ENCODE data around the gene CLSTN2.

CLSTN2 gene

DNA sequence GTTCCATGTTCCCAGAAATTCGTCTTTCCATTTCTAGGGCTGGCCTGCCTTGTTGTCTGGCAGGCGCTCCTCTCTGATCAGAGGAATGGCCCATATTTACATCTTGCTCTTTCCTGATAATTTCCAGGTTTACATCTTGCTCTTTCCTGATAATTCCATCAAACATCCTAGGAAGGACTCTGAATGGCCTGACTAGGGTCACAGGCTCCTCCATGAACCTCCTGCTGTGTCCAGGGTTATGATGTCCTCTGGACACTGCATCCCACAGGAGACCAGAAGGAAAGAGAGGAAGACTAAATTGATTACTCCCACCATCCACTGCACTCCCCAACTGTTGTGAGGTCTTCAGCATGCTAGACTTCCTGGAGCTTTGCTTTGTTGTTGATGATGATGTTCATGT, 75.4 kb downstream of the CLSTN2 start:
- H4K20me1 ChIP-seq = no peaks in the 10 kb centered on the region
- H3K27me3 ChIP-seq = no peaks in the 10 kb centered on the region
- H3K4me3 ChIP-seq = no peak overlapping the region
- H3K9ac ChIP-seq = no peak overlapping the region
- TF ChIP-seq Cebpa-rat (IDR thresholded peaks at IDR 0.05) = no peak
- no peaks in the 10 kb centered on the region for H3K4me1 ChIP-seq
- H3K36me3 ChIP-seq = no peaks in the 10 kb centered on the region
- no peak overlapping the region for H3K27ac ChIP-seq
- no peak overlapping the region for H3K4me2 ChIP-seq
- H3K9me3 ChIP-seq (replicated peaks in 1 of 11) = no peaks in the 10 kb centered on the region

GRCh38 chr3:140011086-140011485, 76.1 kb downstream of the CLSTN2 start:
- Histone ChIP-seq H3K9me3 (replicated peaks in 1 of 11) (no peaks in the 10 kb centered on the region), H3K27me3 (no peaks in the 10 kb centered on the region), H3K36me3 (no peaks in the 10 kb centered on the region), H3K4me3 (no peak overlapping the region), H3K4me2 (no peak overlapping the region), H3K27ac (no peak overlapping the region), H4K20me1 (no peaks in the 10 kb centered on the region), H3K4me1 (no peaks in the 10 kb centered on the region), H3K9ac (no peak overlapping the region)
- no peak for TF ChIP-seq Cebpa-rat (IDR thresholded peaks at IDR 0.05)

DNA sequence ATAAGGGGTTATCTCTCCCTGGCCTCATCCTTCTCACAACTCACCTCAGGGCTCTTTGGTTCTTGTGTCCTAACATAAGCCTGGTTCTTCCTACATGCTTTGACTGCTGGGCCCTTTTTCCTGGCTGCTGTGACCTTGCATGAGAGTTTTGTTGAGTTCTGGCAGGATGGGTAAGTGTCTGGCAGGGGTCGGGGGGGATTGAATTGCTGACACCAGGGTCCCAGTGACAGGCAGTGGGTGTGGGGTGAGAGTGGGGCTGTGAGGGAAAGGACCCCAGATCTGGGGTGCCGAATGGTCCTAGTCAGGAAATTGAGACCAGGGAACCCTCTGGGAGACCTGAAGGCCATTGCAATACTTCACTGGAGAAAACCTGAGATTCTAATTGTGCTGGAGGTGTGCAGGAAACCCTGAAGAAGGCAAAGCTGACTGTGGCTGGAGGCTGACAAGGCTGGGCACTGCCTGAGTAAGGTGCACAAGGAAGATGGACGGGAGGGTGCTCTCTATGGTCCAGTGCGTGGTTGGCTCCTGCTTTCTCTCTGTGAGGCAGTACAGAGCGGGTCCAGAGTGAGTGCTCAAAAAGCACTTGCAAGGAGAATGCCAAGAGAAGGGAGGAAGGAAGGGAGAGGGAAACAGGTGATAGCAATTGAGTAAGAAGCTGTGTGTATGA, 76.8 kb downstream of the CLSTN2 start:
- Histone ChIP-seq H3K4me1 (no peaks in the 10 kb centered on the region), H3K27me3 (no peaks in the 10 kb centered on the region), H3K4me3 (no peak overlapping the region), H3K27ac (no peak overlapping the region), H4K20me1 (no peaks in the 10 kb centered on the region), H3K9ac (no peak overlapping the region), H3K4me2 (no peak overlapping the region), H3K36me3 (no peaks in the 10 kb centered on the region), H3K9me3 (replicated peaks in 1 of 11) (no peaks in the 10 kb centered on the region)
- TF ChIP-seq Cebpa-rat (IDR thresholded peaks at IDR 0.05) = no peak

DNA sequence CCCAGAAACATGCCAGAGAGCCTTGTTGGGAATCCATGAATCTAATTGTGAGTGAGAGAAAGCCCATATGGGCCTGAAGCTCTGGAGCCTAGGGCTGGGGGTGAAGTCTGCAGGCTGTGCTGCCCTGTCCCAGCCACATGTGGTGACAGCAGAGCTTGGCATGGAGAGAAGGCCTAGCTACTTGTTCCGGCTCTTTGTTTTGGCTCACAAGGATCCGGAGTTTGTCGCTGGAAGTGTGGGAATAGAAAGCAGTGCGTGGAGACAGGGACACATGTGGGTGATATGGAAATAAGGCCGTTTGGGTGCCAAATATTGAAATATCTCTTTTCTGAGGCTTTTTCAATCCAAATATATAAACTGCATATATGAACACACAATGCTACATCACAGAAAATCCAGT, 78.2 kb downstream of the CLSTN2 start:
- H3K9me3 ChIP-seq (replicated peaks in 1 of 11) = no peaks in the 10 kb centered on the region
- H3K4me2 ChIP-seq = no peak overlapping the region
- H3K27ac ChIP-seq = no peak overlapping the region
- no peaks in the 10 kb centered on the region for H4K20me1 ChIP-seq
- H3K4me3 ChIP-seq = no peak overlapping the region
- H3K27me3 ChIP-seq = no peaks in the 10 kb centered on the region
- H3K9ac ChIP-seq = no peak overlapping the region
- TF ChIP-seq Cebpa-rat (IDR thresholded peaks at IDR 0.05) = no peak
- H3K4me1 ChIP-seq = peaks cover 0 to 6% (median 0%) of the 10 kb centered on the region in 10 experiments; a peak in 2 of 20 replicates
- H3K36me3 ChIP-seq = no peaks in the 10 kb centered on the region

- no peak overlapping the region for H3K27ac ChIP-seq
- no peak for TF ChIP-seq Cebpa-rat (IDR thresholded peaks at IDR 0.05)
- H3K27me3 ChIP-seq = no peaks in the 10 kb centered on the region
- no peaks in the 10 kb centered on the region for H3K9me3 ChIP-seq (replicated peaks in 1 of 11)
- H3K9ac ChIP-seq = no peak overlapping the region
- no peaks in the 10 kb centered on the region for H3K36me3 ChIP-seq
- H3K4me1 ChIP-seq = peaks cover 0 to 8% (median 0%) of the 10 kb centered on the region in 10 experiments; a peak in 2 of 20 replicates
- H4K20me1 ChIP-seq = no peaks in the 10 kb centered on the region
- H3K4me2 ChIP-seq = no peak overlapping the region
- H3K4me3 ChIP-seq = no peak overlapping the region
Observed at GRCh38 chr3:140014831-140015495, 80.0 kb downstream of the CLSTN2 start.

- Histone ChIP-seq H3K36me3 (no peaks in the 10 kb centered on the region), H3K9me3 (replicated peaks in 1 of 11) (no peaks in the 10 kb centered on the region), H3K27me3 (no peaks in the 10 kb centered on the region), H3K4me2 (no peak overlapping the region), H3K4me3 (no peak overlapping the region), H4K20me1 (no peaks in the 10 kb centered on the region), H3K4me1 (peaks cover 0 to 8% (median 0%) of the 10 kb centered on the region in 10 experiments; a peak in 2 of 20 replicates), H3K27ac (no peak overlapping the region), H3K9ac (no peak overlapping the region)
- TF ChIP-seq Cebpa-rat (IDR thresholded peaks at IDR 0.05) = no peak
Observed at GRCh38 chr3:140015741-140016140, 80.8 kb downstream of the CLSTN2 start.

DNA sequence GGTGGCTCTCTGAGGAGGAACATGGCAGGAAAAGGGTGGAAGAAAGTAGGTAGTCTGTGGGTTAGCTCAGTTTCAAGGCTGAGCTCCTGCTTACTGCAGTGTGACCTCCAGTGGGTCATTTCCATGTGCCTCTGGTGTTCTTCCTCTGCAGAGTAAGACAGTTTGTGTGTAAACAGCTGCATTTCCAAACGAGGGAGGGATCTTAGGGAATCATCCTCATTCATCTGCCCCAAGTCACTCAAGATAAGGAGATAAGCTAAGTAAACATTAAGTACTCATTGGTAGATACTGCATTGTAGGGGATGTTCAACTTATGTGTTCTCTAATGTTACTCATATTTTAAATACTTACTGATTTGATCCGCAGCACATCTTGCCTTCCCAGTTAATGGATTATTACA, 83.6 kb downstream of the CLSTN2 start:
- Histone ChIP-seq H3K4me2 (peak overlapping the region in 3 of 11 experiments; percentile 11 to 16 (median 15); a peak in 1 of 22 replicates), H3K4me1 (peaks cover 0 to 8% (median 0%) of the 10 kb centered on the region in 10 experiments; a peak in 2 of 20 replicates), H3K27me3 (no peaks in the 10 kb centered on the region), H3K9ac (no peak overlapping the region), H3K27ac (no peak overlapping the region), H3K9me3 (replicated peaks in 1 of 11) (no peaks in the 10 kb centered on the region), H4K20me1 (no peaks in the 10 kb centered on the region), H3K4me3 (no peak overlapping the region), H3K36me3 (no peaks in the 10 kb centered on the region)
- no peak for TF ChIP-seq Cebpa-rat (IDR thresholded peaks at IDR 0.05)

GRCh38 chr3:140019946-140020345, 85.0 kb downstream of the CLSTN2 start:
- Histone ChIP-seq H3K36me3 (no peaks in the 10 kb centered on the region), H3K4me3 (no peak overlapping the region), H3K27me3 (no peaks in the 10 kb centered on the region), H3K4me2 (no peak overlapping the region), H3K4me1 (peaks cover 0 to 15% (median 5%) of the 10 kb centered on the region in 10 experiments; a peak in 8 of 20 replicates), H3K27ac (no peak overlapping the region), H3K9ac (no peak overlapping the region), H3K9me3 (replicated peaks in 1 of 11) (no peaks in the 10 kb centered on the region), H4K20me1 (no peaks in the 10 kb centered on the region)
- TF ChIP-seq Cebpa-rat (IDR thresholded peaks at IDR 0.05) = no peak

- Histone ChIP-seq H4K20me1 (no peaks in the 10 kb centered on the region), H3K4me2 (no peak overlapping the region), H3K27me3 (no peaks in the 10 kb centered on the region), H3K36me3 (no peaks in the 10 kb centered on the region), H3K9ac (no peak overlapping the region), H3K27ac (no peak overlapping the region), H3K4me1 (peaks cover 0 to 15% (median 5%) of the 10 kb centered on the region in 10 experiments; a peak in 8 of 20 replicates), H3K9me3 (replicated peaks in 1 of 11) (no peaks in the 10 kb centered on the region), H3K4me3 (no peak overlapping the region)
- TF ChIP-seq Cebpa-rat (IDR thresholded peaks at IDR 0.05) = no peak
Observed at GRCh38 chr3:140020541-140020940, 85.6 kb downstream of the CLSTN2 start.

- no peaks in the 10 kb centered on the region for H4K20me1 ChIP-seq
- H3K9ac ChIP-seq = no peak overlapping the region
- H3K4me2 ChIP-seq = no peak overlapping the region
- TF ChIP-seq Cebpa-rat (IDR thresholded peaks at IDR 0.05) = no peak
- peaks cover 0 to 15% (median 5%) of the 10 kb centered on the region in 10 experiments; a peak in 8 of 20 replicates for H3K4me1 ChIP-seq
- no peak overlapping the region for H3K4me3 ChIP-seq
- no peaks in the 10 kb centered on the region for H3K27me3 ChIP-seq
- H3K27ac ChIP-seq = no peak overlapping the region
- H3K36me3 ChIP-seq = no peaks in the 10 kb centered on the region
- H3K9me3 ChIP-seq (replicated peaks in 1 of 11) = no peaks in the 10 kb centered on the region
Observed at GRCh38 chr3:140021269-140021668, 86.3 kb downstream of the CLSTN2 start.
